Measurements from ENCODE around the gene NMNAT2.

DNA sequence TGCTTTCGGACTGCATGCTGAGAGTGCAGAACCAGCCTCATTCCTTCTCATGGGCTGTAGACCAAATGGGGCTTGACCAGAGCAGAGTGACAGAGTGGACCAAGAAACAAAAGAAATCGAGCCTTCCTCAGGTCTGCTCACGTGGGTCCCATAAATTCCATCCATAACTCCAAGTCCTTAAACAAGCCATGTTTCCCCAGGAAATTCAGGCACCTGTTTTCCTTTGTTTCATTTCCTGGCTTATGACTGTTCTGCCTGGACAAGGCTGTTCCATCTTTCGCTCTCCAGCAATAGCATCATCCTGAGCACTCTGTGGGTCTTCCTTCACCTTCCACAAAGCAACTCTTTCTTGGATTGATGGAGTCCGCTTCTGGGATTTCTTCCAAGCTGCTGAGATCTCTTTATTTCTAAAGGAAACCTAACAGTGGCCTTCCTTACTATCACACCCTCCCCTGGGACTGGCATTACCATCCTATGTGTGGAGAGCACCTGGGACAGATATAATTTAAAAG lies 168.2 kb downstream of the NMNAT2 start:
- no peak for TF ChIP-seq TAF1 (IDR thresholded peaks at IDR 0.05; ENCODE audit: borderline replicate concordance, low read depth, low read length)
- TF ChIP-seq SIN3A (IDR thresholded peaks at IDR 0.05; ENCODE audit: low read depth, low read length) = no peak

Measured in GM12878 (cell line).